ENCODE data around the gene PLPP3. TPM values are rescaled to one million over a fixed set of nuclear protein-coding genes. Genes with fewer than 3 reads are reported as not detected.

PLPP3 gene
- total and polyA plus RNA-seq, 2 of the 8 experiments (the other 6 are each of a cell fraction or from before 2014, with no cell fraction given) = 33.2 to 42.0 TPM

DNA sequence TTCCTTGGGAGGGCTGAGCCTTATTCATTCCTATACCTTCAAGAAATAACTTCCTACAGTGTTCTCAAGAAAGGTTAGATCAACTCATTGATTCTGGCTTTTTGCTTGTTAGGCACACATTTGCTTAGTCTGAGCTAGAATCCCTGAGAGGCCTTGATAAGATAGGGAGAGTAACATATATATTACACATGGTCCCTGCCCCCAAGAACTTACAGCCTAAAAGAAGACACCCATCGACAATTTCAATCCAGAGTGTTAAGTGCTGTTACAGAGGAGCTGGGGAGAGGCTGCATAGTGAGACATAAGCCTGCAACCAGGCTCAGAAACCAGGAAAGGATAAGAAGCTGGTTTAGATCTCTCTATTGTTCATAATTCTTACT is 68.7 kb downstream of the PLPP3 start:
- Histone ChIP-seq H3K56ac (replicated peaks; ENCODE audit: insufficient read length, low read depth, low read length) (no peak overlapping the region), H2BK120ac (replicated peaks; ENCODE audit: low read depth, low read length) (no peak overlapping the region), H3K4me2 (ENCODE audit: insufficient read depth in 1 of 2, low read depth in 2 of 2, low read length in 2 of 2) (peak overlapping the region in 1 of 2 experiments; percentile 32; a peak in 1 of 4 replicates), H3K36me3 (ENCODE audit: control insufficient read depth in 2 of 4, insufficient read depth in 4 of 4, low read length in 3 of 4) (peaks cover 19 to 91% (median 54%) of the 10 kb centered on the region in 4 experiments), H3K27me3 (replicated peaks in 1 of 4; ENCODE audit: control insufficient read depth in 3 of 4, extremely low read depth in 1 of 4, insufficient read depth in 3 of 4, low read length in 3 of 4) (no peaks in the 10 kb centered on the region), H3K27ac (ENCODE audit: low read depth, low read length) (no peak overlapping the region), H3K23me2 (ENCODE audit: low read depth, low read length) (no peaks in the 10 kb centered on the region), H3K9me3 (ENCODE audit: insufficient read depth in 2 of 2, low read depth in 1 of 2, low read length in 1 of 2) (no peaks in the 10 kb centered on the region), H4K5ac (ENCODE audit: insufficient read length, low read depth, low read length) (no peak overlapping the region), H3K4me1 (replicated peaks in 1 of 4; ENCODE audit: control insufficient read depth in 3 of 4, insufficient read depth in 4 of 4, low read length in 3 of 4) (peaks cover 4 to 19% (median 15%) of the 10 kb centered on the region in 4 experiments), H3K18ac (ENCODE audit: extremely low read depth, low read length) (no peak overlapping the region), H3K14ac (ENCODE audit: insufficient read length) (no peak overlapping the region), H2BK15ac (ENCODE audit: low read length) (no peak overlapping the region), H2AK5ac (ENCODE audit: low read depth, low read length) (no peak overlapping the region), H2BK5ac (ENCODE audit: low read depth, low read length) (no peak overlapping the region), H3K79me1 (ENCODE audit: low read depth, low read length) (peaks cover 12% of the 10 kb centered on the region), H2AFZ (ENCODE audit: low read length) (no peak overlapping the region), H4K20me1 (replicated peaks in 1 of 2; ENCODE audit: control insufficient read depth in 1 of 2, insufficient read depth in 2 of 2, low read length in 2 of 2) (peaks cover 6 to 9% of the 10 kb centered on the region in 2 experiments), H3K4ac (replicated peaks; ENCODE audit: insufficient read length, low read depth, low read length) (no peak overlapping the region), H4K8ac (ENCODE audit: extremely low read depth, insufficient read depth, low read length) (no peak overlapping the region), H2BK12ac (ENCODE audit: low read depth, low read length) (no peak overlapping the region), H3K9ac (replicated peaks in 1 of 4; ENCODE audit: extremely low read depth in 1 of 4, low read depth in 3 of 4, low read length in 3 of 4) (no peak overlapping the region), H3K79me2 (ENCODE audit: control insufficient read depth in 1 of 2, insufficient read depth in 2 of 2, low read length in 2 of 2) (peaks cover 1 to 56% of the 10 kb centered on the region in 2 experiments; a peak in 3 of 4 replicates), H4K91ac (replicated peaks; ENCODE audit: insufficient read length, low read length) (no peak overlapping the region), H3K4me3 (ENCODE audit: extremely low read depth in 1 of 4, insufficient read depth in 2 of 4, low read depth in 3 of 4, low read length in 4 of 4) (no peak overlapping the region), H2BK20ac (ENCODE audit: low read length) (no peak overlapping the region), H3K23ac (ENCODE audit: insufficient read length) (no peak overlapping the region)
- CTCF ChIA-PET (ENCODE audit: partially characterized antibody) = interaction anchor here (0.9 to 1.4 kb wide), 7 partner anchors 11 to 363 kb away, joined by 3 to 5 read pairs (median 3); partner anchors contain the start of gene PLPP3
- WGBS, 2 experiments (ENCODE audit: extremely low coverage in 1 of 2, insufficient coverage in 1 of 2, insufficient read length in 1 of 2, insufficient replicate concordance in 2 of 2, low coverage in 1 of 2, low lambda C conversion rate in 2 of 2, missing lambda C conversion rate in 1 of 2) = 77% methylated on average over 1 of the region's 1 CpG; no CpG with 5 or more reads in 1 of the 2 experiments
- DNase-seq (ENCODE audit: low read depth in 1 of 2, low spot score in 2 of 2) (no peak), FAIRE-seq (no peak)
- POLR2A ChIA-PET (ENCODE audit: partially characterized antibody) = interaction anchor here (0.8 to 2.3 kb wide), 5 partner anchors 9 to 69 kb away, joined by 3 to 7 read pairs (median 3); partner anchors contain the start of gene PLPP3
- TF ChIP-seq KDM1A (IDR thresholded peaks at IDR 0.05; ENCODE audit: borderline replicate concordance, low read length) (no peak), EGR1 (IDR thresholded peaks at IDR 0.05; ENCODE audit: borderline replicate concordance, low read depth, low read length) (no peak), SAP30 (IDR thresholded peaks at IDR 0.05; ENCODE audit: insufficient read depth, insufficient replicate concordance, low read length) (no peak), SUZ12 (IDR thresholded peaks at IDR 0.05; ENCODE audit: low read length) (no peak), TBP (IDR thresholded peaks at IDR 0.05; ENCODE audit: low read depth, low read length) (no peak), RFX5 (IDR thresholded peaks at IDR 0.05; ENCODE audit: borderline replicate concordance, low read depth, low read length) (no peak), BRCA1 (IDR thresholded peaks at IDR 0.05; ENCODE audit: low read depth, low read length) (no peak), CREB1 (IDR thresholded peaks at IDR 0.05) (no peak), KDM5A (IDR thresholded peaks at IDR 0.05; ENCODE audit: low read length) (no peak), CHD1 (IDR thresholded peaks at IDR 0.05; ENCODE audit: low read depth, low read length) (no peak), BCL11A (IDR thresholded peaks at IDR 0.05; ENCODE audit: low read depth in 2 of 2, low read length in 2 of 2) (no peak), SP1 (IDR thresholded peaks at IDR 0.05; ENCODE audit: low read depth, low read length) (no peak), ASH2L (IDR thresholded peaks at IDR 0.05; ENCODE audit: low read length) (no peak), CBX8 (IDR thresholded peaks at IDR 0.05; ENCODE audit: borderline replicate concordance, low read depth, low read length) (no peak), TAF1 (IDR thresholded peaks at IDR 0.05; ENCODE audit: low read depth, low read length) (no peak)
- TF ChIP-seq, protein P1, sequence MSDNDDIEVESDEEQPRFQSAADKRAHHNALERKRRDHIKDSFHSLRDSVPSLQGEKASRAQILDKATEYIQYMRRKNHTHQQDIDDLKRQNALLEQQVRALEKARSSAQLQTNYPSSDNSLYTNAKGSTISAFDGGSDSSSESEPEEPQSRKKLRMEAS (IDR thresholded peaks at IDR 0.05) = no peak

Measured in H1 (cell line).